ENCODE data around the gene TOX2.

Gene TOX2

DNA sequence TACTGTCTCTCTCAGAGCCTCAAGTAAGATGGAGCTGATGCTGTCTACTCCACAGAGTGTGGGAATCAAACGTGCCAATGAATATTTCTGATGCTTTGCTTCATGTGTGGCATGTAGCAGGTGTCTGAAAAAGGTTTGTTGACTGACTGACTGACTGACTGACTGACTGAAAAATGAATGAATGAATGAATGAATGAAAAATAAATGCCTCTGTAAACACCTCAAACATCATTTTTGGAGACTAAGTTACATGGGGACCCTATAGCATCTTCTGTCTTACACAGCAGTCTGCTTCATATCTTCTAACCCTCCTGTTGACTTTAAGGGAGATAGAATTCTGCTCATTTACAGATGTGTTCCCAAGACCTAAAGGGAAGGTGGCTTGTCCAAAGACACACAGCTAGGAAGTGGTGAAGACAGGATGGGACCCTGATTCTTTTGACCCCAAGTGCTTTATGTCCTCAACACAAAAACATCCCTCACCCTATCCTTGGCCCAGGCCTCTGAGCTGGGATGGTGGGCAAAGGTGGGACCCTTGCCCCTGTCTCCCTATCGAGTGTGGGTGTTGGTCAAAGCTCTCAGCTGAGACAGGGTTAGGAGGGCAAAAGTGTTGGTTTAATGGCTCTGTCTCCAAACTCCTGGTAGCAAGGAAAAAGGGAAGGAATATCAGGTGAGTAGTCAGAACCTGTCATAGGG lies 104.4 kb downstream of the TOX2 start:
- no peak overlapping the region for H3K4me3 ChIP-seq (replicated peaks; ENCODE audit: low read depth, low read length)
- TF ChIP-seq, protein P1, sequence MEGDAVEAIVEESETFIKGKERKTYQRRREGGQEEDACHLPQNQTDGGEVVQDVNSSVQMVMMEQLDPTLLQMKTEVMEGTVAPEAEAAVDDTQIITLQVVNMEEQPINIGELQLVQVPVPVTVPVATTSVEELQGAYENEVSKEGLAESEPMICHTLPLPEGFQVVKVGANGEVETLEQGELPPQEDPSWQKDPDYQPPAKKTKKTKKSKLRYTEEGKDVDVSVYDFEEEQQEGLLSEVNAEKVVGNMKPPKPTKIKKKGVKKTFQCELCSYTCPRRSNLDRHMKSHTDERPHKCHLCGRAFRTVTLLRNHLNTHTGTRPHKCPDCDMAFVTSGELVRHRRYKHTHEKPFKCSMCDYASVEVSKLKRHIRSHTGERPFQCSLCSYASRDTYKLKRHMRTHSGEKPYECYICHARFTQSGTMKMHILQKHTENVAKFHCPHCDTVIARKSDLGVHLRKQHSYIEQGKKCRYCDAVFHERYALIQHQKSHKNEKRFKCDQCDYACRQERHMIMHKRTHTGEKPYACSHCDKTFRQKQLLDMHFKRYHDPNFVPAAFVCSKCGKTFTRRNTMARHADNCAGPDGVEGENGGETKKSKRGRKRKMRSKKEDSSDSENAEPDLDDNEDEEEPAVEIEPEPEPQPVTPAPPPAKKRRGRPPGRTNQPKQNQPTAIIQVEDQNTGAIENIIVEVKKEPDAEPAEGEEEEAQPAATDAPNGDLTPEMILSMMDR (IDR thresholded peaks at IDR 0.05; ENCODE audit: low read length, missing control alignments), result no peak
- no peak for DNase-seq (ENCODE audit: low read depth)

DNA sequence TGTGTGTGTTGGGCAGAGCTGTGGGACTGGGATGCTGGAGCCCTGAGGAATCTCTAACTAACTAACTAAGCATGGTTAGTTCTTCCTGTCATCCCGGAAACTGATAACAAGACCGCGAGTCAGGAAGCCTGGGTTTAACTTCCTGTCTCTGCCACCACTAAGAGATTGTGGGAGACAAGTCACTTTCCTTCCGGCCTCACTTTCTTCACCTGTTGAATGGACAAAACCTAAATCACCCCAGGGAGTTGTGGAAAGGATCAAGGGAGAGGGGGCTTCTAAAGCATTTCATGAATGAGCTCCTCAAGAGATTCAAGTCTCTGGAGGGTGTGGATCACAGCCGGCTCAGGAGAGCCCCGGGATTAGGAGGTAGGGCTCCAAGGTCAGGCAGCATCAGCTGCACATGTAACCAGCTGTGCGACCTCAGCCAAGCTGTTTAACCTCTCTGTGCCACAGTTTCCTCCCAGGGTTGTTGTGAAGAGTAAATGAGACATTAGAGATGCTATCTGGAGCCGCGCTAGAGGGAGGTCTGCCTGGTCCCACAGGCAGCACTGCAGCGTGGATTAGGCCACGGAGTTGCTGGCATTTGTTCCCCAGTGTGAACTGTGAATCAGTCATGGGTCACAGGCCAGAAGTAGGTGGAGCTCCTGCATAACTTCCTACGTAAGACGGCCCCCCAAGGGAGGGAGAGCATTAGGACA lies 105.1 kb downstream of the TOX2 start:
- H3K4me3 ChIP-seq (replicated peaks; ENCODE audit: low read depth, low read length), result no peak overlapping the region
- peak; percentile 40 for DNase-seq (ENCODE audit: low read depth)
- TF ChIP-seq, protein P1 (IDR thresholded peaks at IDR 0.05; ENCODE audit: low read length, missing control alignments), result no peak

DNA sequence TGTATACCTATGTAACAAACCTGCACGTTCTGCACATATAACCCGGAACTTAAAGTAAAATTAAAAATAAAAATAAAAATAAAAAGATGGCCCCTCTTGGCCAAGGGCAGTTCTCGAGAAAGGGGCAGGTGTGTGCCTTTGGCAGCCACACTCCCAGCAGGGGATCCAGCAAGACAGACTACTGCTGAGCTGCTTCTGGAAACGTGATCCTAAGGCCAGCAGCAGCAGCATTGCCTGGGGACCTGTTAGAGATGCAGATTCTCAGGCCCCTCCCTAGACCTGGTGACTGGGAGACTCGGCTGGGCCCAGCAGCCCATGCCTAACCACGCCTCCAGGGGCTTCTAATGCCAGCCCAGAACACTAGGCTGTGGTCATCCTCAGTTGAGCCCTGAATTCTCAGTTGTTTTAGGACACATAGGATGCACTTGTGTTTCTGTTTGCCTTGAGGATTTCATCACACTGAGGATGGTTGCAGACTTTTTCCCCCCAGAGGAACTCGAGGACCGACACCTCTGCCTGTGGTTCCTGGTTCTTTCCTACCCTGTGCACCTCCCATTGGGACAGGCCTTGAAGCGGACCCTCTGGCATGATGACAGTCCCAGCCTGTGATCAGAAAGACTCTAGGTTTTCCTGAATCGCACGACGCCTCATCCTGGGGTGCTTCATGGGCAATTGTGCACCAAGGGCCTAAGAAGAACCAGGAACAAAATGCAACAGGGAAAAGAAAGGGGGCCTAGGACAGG lies 105.9 kb downstream of the TOX2 start:
- no peak overlapping the region for H3K4me3 ChIP-seq (replicated peaks; ENCODE audit: low read depth, low read length)
- TF ChIP-seq, protein P1 (IDR thresholded peaks at IDR 0.05; ENCODE audit: low read length, missing control alignments), result no peak
- no peak for DNase-seq (ENCODE audit: low read depth)

DNA sequence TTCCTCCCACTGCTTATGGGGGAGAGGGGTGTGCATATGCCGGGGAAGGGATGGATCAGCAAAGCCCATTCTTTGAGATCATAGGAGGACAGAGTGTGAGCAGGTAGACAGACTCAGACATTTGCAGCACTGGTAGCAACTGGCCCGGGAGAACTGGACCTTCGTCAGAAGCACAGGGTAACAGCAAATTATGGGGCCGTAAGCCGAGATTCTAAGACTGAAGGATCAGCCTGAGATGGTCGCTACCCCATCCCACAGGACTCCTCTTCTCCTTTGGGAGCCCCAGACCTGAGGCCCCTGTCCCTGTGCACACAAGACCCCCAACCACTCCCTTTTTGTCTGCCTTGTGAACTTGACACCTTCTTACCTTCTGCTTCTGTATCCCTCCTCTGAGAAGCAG lies 106.5 kb downstream of the TOX2 start:
- H3K4me3 ChIP-seq (replicated peaks; ENCODE audit: low read depth, low read length), result no peak overlapping the region
- TF ChIP-seq, protein P1 (IDR thresholded peaks at IDR 0.05; ENCODE audit: low read length, missing control alignments), result no peak
- no peak for DNase-seq (ENCODE audit: low read depth)

DNA sequence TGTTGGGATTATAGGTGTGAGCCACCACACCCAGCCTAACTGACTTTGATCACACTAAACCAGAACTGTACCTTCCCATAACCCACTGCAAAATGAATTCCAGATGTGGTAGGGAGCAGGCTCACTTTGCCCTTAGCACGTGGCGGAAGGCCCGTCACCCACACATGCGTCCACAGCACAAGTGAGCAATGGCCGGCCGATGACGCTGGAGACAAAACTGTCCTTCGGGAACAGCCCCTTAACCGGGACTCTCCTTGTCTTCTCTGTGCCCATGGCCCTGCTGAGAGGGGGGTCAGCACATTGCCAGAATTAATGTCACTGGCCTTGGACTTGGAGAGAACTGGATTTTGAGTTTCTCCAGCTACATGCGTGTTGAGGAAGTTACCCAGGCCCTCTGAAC lies 107.2 kb downstream of the TOX2 start:
- TF ChIP-seq, protein P1 (IDR thresholded peaks at IDR 0.05; ENCODE audit: low read length, missing control alignments), result no peak
- H3K4me3 ChIP-seq (replicated peaks; ENCODE audit: low read depth, low read length), result no peak overlapping the region
- DNase-seq (ENCODE audit: low read depth), result no peak

DNA sequence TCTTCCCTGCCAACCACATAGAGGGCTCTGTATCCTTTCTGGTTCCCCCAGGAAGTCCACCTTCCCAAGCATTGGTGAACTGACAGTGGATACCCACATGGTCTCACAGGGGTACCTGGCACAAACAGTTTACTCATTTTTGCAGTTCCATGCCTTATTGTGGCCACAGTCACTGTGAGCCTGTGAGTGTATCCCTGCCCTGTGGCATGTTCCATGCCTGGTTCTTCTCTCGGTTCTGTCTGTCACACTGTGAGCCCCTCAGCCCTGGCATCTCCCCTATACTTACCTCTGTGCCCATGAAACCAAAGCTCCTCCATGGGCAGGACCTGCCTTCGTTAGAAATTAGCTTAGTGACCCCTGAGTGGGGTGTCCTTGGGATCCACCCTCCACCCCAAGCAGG lies 107.8 kb downstream of the TOX2 start:
- TF ChIP-seq, protein P1 (IDR thresholded peaks at IDR 0.05; ENCODE audit: low read length, missing control alignments), result no peak
- no peak for DNase-seq (ENCODE audit: low read depth)
- no peak overlapping the region for H3K4me3 ChIP-seq (replicated peaks; ENCODE audit: low read depth, low read length)
